ENCODE data around the gene PTGS1. TPM values are rescaled to one million over a fixed set of nuclear protein-coding genes. Genes with fewer than 3 reads are reported as not detected.
A peak's percentile ranks its signal among the peaks of the same experiment; 100 is the strongest.

Gene PTGS1
- total and polyA plus RNA-seq, 2 of the 8 experiments (the other 6 are each of a cell fraction or from before 2014, with no cell fraction given): 1.1 to 1.9 TPM

- TF ChIP-seq JUN (IDR thresholded peaks at IDR 0.05; ENCODE audit: low read depth, low read length) (no peak), RAD21 (IDR thresholded peaks at IDR 0.05 in 1 of 2, conservative IDR thresholded peaks at IDR 0.05 in 1 of 2; ENCODE audit: low read depth in 2 of 2, low read length in 2 of 2) (peak; percentile 72 to 76)
- TF ChIP-seq, protein P1, sequence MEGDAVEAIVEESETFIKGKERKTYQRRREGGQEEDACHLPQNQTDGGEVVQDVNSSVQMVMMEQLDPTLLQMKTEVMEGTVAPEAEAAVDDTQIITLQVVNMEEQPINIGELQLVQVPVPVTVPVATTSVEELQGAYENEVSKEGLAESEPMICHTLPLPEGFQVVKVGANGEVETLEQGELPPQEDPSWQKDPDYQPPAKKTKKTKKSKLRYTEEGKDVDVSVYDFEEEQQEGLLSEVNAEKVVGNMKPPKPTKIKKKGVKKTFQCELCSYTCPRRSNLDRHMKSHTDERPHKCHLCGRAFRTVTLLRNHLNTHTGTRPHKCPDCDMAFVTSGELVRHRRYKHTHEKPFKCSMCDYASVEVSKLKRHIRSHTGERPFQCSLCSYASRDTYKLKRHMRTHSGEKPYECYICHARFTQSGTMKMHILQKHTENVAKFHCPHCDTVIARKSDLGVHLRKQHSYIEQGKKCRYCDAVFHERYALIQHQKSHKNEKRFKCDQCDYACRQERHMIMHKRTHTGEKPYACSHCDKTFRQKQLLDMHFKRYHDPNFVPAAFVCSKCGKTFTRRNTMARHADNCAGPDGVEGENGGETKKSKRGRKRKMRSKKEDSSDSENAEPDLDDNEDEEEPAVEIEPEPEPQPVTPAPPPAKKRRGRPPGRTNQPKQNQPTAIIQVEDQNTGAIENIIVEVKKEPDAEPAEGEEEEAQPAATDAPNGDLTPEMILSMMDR (IDR thresholded peaks at IDR 0.05; ENCODE audit: control extremely low read depth in 1 of 3, insufficient read depth in 1 of 3, low read depth in 1 of 3, low read length in 3 of 3): peak; percentile 68 to 91 (median 68)
- TF ChIP-seq, protein P2, sequence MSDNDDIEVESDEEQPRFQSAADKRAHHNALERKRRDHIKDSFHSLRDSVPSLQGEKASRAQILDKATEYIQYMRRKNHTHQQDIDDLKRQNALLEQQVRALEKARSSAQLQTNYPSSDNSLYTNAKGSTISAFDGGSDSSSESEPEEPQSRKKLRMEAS (IDR thresholded peaks at IDR 0.05): peak; percentile 28; the same call in 1 of the 2 replicates
- Histone ChIP-seq H2BK15ac (ENCODE audit: low read length) (no peak overlapping the region), H4K5ac (ENCODE audit: insufficient read length, low read depth, low read length) (no peak overlapping the region), H3K18ac (ENCODE audit: extremely low read depth, low read length) (no peak overlapping the region), H3K4me1 (replicated peaks in 1 of 4; ENCODE audit: control insufficient read depth in 3 of 4, insufficient read depth in 4 of 4, low read length in 3 of 4) (peaks cover 12 to 21% (median 16%) of the 10 kb centered on the region in 4 experiments), H2AFZ (ENCODE audit: low read length) (no peak overlapping the region), H3K79me2 (ENCODE audit: control insufficient read depth in 1 of 2, insufficient read depth in 2 of 2, low read length in 2 of 2) (no peaks in the 10 kb centered on the region), H2BK12ac (ENCODE audit: low read depth, low read length) (no peak overlapping the region), H3K27ac (ENCODE audit: low read depth, low read length) (no peak overlapping the region), H2AK5ac (ENCODE audit: low read depth, low read length) (no peak overlapping the region), H3K9me3 (ENCODE audit: insufficient read depth in 2 of 2, low read depth in 1 of 2, low read length in 1 of 2) (0 out of 4 replicates have a peak, but pooled peaks cover 0 to 5% of the 10 kb centered on the region in 2 experiments), H4K20me1 (replicated peaks in 1 of 2; ENCODE audit: control insufficient read depth in 1 of 2, insufficient read depth in 2 of 2, low read length in 2 of 2) (no peaks in the 10 kb centered on the region), H3K4me2 (ENCODE audit: insufficient read depth in 1 of 2, low read depth in 2 of 2, low read length in 2 of 2) (no peak overlapping the region), H3K4ac (replicated peaks; ENCODE audit: insufficient read length, low read depth, low read length) (no peak overlapping the region), H3K36me3 (ENCODE audit: control insufficient read depth in 2 of 4, insufficient read depth in 4 of 4, low read length in 3 of 4) (no peaks in the 10 kb centered on the region), H4K91ac (replicated peaks; ENCODE audit: insufficient read length, low read length) (no peak overlapping the region), H2BK120ac (replicated peaks; ENCODE audit: low read depth, low read length) (no peak overlapping the region), H3K14ac (ENCODE audit: insufficient read length) (no peak overlapping the region), H3K9ac (replicated peaks in 1 of 4; ENCODE audit: extremely low read depth in 1 of 4, low read depth in 3 of 4, low read length in 3 of 4) (no peak overlapping the region), H3K23ac (ENCODE audit: insufficient read length) (no peak overlapping the region), H3K23me2 (ENCODE audit: low read depth, low read length) (no peaks in the 10 kb centered on the region), H3K79me1 (ENCODE audit: low read depth, low read length) (no peaks in the 10 kb centered on the region), H2BK20ac (ENCODE audit: low read length) (no peak overlapping the region), H4K8ac (ENCODE audit: extremely low read depth, insufficient read depth, low read length) (no peak overlapping the region), H3K4me3 (ENCODE audit: extremely low read depth in 1 of 4, insufficient read depth in 2 of 4, low read depth in 3 of 4, low read length in 4 of 4) (no peak overlapping the region), H3K56ac (replicated peaks; ENCODE audit: insufficient read length, low read depth, low read length) (no peak overlapping the region), H3K27me3 (replicated peaks in 1 of 4; ENCODE audit: control insufficient read depth in 3 of 4, extremely low read depth in 1 of 4, insufficient read depth in 3 of 4, low read length in 3 of 4) (peaks cover 0 to 5% (median 0%) of the 10 kb centered on the region in 4 experiments; a peak in 3 of 7 replicates), H2BK5ac (ENCODE audit: low read depth, low read length) (no peak overlapping the region)
- DNase-seq (ENCODE audit: low read depth in 1 of 2, low spot score in 2 of 2) (no peak), FAIRE-seq (no peak)
- POLR2A ChIA-PET (ENCODE audit: partially characterized antibody): no interaction called here
- CTCF ChIA-PET (ENCODE audit: partially characterized antibody): interaction anchor here (0.6 to 4.9 kb wide), 26 partner anchors 11 to 931 kb away, joined by 3 to 43 read pairs (median 4); no protein-coding TSS in a partner anchor
- WGBS, 2 experiments (ENCODE audit: extremely low coverage in 1 of 2, insufficient coverage in 1 of 2, insufficient read length in 1 of 2, insufficient replicate concordance in 2 of 2, low coverage in 1 of 2, low lambda C conversion rate in 2 of 2, missing lambda C conversion rate in 1 of 2): 48% methylated on average over 1 of the region's 1 CpG; no CpG with 5 or more reads in 1 of the 2 experiments
Measured at GRCh38 chr9:122379340-122379739, 8.5 kb downstream of the PTGS1 start.

All from H1 (cell line).